HG02840 (cell line): Measurements from ENCODE around the gene CLEC18B.
A peak's percentile ranks its signal among the peaks of the same experiment; 100 is the strongest.
"Not testable (repeated sequence)": the region's sequence is repeated elsewhere in the genome, so short reads cannot be mapped to it uniquely, and the experiment has no call there.

ENCODE experiments used
- ATAC-seq: cut with Tn5 transposase; IDR thresholded peaks from one replicate; pipeline ENCODE4 v1.9.1; 2021; ENCODE audit warnings: mild to moderate bottlenecking, moderate library complexity, moderate number of reproducible peaks; ENCODE audit not compliant: unreplicated experiment, low FRiP score

The CLEC18B gene

DNA sequence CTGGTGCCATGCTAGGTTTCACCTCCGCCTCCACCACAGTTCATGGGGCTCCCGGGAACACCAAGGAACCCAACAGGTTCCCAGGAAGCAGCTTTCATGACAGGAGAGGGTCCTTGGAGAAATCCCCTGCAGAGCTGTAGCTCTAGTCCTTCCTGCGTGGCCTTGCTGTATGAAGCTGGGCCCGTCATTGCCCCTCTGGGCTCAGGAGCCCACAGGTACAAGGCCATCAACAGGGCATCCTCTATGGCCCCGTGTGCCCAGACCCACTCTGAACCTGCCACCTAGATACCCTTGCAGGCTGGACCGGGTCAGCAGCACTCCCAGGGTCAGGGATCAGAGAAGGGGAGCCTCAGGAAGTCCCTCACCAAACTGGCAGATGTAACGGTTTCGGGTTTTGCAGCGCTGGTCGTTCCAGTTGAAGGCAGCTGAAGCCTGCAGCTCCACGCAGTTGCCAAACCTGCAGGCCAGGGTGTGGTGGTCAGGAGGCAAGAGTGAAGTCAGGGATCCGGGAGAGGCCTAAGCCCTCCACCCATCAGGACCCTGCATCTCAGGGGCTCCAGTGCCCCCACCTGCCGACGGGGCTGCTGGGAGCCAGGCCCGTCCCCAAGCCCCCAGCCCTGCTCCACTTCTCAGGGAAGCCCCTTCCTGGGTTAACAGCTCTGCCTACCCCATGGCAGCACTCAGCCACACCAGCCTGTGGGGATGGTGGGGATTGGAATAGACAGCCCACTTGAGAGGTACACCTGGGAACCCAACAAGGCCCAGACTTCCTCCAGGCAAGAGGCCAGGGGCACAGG is 11.9 kb downstream of the CLEC18B start:
- ATAC-seq: not testable (repeated sequence)

DNA sequence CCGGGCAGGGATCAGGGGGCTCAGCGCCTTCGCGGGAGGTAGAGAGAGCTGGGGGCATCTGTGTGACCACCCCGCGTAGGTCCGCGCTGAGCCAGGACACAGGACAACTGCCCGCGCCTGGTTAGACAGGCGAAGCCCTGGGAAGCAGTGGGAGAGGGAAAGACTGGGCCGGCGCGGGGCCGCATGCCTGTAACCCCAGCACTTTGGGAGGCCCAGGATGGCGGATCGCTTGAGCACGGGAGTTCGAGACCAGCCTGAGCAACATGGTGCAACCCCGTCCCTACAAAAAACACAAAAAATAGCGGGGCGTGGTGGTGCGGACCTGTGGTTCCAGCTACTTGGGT is 13.9 kb downstream of the CLEC18B start:
- ATAC-seq: not testable (repeated sequence)

DNA sequence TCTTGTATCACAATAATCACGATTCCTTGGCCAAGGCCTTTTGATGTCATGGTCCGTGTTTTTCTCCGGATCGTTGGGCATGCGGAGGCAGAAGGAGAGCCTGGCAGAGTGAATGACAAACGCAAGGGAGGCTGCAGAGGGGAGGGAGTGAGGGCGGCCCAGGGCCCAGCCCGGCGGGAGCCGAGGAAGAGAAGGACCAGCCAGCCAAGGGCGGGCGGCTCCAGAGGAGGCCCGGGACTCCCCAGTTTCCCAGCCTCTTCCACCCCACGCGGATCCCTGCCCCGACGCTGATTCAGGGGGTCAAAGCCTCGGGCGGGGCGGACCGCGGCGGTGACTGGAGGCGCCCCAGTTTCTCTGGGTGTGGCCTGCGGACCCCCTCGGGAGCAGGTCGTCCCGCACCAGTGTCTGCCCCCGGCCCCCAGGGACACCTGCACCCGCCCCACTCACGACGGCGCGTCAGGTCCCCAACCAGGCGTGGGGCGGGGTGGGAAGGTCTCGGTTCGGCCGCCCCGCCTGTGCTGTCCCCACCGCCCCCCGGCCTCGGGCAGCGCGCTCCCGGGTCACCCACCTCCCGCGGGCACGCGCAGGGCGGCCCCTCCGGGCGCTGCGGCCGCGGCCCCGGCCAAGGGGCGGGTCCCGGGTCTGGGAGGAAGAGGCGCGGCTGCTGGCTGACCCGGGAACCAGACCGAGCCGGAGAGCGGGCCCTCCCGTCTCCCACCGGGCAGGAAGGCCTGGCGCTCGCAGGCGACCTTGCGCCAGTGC is 14.5 kb downstream of the CLEC18B start:
- ATAC-seq: not testable (repeated sequence)

DNA sequence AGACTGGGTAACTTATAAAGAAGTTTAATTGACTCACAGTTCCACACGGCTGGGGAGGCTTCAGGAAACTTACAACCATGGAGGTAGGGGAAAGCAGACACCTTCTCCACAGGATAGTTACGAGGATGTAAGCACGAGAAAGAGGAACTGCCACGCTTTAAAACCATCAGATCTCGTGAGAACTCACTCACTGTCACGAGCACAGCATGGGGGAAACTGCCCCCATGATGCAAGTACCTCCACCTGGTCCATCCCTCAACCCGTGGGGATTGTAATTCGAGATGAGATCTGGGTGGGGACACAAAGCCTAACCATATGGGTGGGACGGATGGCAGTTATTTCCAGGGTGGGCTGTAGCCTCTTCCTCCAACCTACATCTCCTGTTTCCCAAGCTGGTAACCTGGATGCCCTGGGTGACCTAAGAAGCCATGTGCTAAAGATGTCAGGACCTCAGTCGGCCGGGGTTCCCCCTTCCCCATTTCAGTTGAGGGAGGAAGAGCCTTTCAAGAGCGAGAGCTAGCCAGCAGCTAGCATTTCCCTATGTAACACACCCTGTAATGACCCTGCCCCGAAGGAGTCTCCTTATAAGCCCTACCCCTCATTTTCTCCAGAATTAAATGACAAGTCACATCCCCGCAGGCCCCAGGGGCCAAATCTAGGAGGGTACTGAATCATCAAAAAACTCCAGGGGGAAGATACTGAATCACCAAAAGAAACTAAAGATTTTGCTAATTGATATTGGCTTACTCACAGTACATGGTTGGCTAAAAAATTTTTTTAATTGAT is 16.9 kb downstream of the CLEC18B start:
- ATAC-seq: not testable (repeated sequence)

DNA sequence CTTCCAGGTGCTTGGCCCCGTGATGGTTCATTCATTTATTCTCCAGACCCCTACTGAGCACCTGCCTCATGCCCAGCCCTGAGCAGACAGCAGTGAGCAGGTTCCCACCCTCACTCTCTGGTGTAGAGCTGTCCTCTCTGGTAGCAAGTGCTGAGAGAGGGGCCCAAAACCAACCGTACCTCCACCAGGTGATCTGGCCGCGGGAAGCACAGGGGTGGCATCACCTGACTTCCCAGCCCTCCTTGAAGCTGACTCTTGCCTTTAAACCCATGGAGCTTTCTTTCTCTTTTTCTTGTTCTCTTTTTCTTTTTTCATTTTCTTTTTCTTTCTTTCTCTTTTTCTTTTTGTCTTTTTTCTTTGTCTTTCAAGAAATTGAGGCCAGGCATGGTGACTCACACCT is 21.0 kb downstream of the CLEC18B start:
- ATAC-seq: not testable (repeated sequence)

DNA sequence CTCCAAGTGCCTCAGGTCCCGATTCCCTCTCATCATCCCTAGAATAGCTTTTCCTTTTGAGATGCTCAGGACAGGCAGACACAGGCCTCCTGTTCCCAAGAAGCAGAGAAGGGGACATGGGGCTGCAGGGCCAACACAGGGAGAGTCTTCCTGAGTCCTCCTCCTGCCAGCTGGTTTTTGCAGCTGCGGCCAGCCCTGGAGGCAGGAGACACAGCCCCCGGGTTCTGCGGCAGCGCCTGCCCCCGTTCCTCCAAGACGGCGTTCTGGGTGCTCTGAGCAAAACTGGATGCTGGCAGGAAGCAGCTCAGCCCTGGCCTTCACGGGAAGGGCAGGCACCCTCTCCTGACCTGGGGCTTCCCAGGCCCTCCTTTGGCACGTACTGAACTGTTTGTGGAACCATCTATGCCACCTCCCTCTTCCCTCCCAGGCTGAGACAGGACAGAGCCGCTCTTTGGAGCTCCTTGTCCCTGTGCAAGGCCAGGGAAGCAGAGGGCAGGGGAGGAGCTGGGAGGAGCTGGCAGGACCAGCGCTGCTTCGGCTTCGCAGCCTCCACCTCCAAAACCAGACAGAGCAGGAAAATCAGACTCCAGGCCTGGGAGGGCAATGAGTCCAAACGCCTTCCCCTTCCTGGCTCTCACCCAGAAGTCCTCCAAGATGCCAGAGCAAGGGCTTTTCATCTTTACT is 22.9 kb downstream of the CLEC18B start:
- ATAC-seq: not testable (repeated sequence)

DNA sequence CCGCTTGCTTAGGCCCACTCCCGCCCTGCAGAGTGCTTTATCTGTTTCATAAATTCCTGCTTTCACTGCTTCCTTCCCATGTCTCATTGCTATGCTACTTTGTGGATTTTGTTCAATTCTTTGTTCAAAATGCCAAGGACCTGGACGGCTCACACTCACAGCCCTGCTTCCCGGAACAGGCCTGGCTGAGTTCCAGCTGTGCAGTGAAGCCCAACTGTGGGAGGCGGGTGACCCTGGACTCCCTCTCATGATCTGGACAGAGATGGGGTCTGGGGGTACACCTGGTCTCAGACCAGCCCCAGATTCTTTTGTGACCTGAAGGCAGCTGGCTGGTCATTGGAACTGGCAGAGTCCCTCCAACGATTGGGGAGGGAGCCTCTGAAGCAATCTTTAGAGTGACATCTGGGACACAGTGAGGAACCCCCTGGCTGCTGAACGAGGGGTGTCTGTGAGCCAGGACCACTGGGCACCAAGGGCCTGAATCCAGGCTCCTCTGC is 24.7 kb downstream of the CLEC18B start:
- not testable (repeated sequence) for ATAC-seq

DNA sequence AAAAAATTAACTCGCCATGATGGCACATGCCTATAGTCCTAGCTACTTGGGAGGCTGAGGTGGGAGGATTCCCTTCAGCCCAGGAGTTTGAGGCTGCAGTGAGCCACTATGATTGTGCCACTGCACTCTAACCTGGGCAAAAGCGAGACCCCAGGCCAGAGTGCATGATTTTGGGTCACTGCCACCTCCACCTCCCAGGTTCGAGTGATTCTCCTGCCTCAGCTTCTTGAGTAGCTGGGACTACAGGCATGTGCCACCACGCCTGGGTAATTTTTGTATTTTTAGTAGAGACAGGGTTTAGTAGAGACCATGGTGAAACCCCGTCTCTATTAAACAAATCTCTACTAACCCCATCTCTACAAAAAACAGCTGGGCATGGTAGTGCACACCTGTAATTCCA is 26.7 kb downstream of the CLEC18B start:
- not testable (repeated sequence) for ATAC-seq

DNA sequence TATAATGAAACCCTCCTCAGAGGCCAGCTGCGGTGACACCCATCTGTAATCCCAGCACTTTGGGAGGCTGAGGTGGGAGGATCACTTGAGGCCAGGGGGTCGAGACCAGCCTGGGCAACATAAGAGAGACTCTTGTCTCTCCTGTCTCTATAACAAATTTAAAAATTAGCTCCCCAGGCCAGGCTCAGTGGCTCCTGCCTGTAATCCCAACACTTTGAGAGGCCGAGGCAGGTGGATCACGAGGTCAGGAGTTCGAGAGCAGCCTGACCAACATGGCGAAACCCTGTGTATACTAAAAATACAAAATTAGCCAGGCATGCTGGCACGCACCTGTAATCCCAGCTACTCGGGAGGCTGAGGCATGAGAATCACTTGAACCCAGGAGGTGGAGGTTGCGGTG is 27.1 kb downstream of the CLEC18B start:
- not testable (repeated sequence) for ATAC-seq

DNA sequence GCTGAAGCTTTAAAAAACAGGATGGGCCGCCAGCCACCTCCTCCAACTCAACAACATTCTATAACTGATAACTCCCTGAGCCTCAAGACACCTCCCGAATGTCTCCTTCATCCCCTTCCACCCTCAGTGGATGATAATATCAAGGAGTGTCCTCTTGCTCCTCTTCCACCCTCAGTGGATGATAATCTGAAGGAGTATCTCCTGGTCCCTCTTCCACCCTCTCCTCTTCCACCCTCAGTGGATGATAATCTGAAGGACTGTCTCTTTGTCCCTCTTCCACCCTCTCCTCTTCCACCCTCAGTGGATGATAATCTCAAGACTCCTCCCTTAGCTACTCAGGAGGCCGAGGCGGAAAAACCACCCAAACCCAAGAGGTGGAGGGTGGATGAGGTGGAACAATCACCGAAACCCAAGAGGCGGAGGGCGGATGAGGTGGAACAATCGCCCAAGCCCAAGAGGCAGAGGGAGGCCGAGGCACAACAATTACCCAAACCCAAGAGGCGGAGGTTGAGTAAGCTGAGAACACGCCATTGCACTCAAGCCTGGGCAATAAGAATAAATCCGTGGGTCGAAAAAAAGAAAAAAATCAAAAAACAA is 29.7 kb downstream of the CLEC18B start:
- ATAC-seq: not testable (repeated sequence)

DNA sequence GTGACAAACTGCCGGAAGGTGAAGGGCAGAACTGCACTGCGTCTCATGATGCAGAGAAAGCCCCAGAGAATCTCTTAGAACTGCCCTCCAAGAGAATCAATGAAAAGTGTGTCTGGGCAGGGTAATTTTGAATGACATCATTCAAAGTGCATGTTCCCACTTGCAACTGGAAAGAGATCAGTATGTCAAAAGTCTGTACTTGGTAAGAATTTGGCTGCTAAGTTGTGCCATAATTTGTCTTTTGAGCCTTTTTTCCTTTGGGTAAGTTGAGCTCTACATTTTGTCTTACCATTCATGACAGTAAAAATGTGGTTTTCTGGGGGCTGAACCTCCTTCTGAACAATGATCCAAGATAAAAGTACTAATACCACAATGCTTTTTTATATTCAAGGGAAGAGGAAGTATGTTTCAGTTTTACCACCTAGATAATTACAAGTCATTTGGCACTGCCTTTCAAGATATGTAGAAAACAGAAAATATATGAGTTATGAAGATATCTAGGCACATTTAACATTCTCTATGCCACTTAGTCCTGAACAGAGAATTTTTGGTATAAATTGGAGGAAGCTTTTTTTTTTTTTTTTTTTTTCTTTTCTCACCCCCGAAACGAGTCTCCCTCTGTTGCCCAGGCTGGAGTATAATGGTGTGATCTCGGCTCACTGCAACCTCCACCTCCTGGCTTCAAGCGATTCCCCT is 38.8 kb downstream of the CLEC18B start:
- not testable (repeated sequence) for ATAC-seq

DNA sequence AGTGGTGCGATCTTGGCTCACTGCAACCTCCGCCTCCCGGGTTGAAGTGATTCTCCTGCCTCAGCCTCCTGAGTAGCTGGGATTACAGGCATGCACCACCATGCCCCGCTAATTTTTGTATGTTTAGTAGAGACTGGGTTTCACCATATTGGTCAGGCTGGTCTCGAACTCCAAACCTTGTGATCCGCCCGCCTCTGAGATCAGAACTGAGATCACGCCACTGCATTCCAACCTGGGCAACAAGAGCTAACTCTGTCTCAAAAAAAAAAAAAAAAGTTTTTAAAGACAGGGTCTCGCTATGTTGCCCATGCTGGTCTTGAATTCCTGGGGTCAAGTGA is 47.5 kb downstream of the CLEC18B start:
- not testable (repeated sequence) for ATAC-seq

DNA sequence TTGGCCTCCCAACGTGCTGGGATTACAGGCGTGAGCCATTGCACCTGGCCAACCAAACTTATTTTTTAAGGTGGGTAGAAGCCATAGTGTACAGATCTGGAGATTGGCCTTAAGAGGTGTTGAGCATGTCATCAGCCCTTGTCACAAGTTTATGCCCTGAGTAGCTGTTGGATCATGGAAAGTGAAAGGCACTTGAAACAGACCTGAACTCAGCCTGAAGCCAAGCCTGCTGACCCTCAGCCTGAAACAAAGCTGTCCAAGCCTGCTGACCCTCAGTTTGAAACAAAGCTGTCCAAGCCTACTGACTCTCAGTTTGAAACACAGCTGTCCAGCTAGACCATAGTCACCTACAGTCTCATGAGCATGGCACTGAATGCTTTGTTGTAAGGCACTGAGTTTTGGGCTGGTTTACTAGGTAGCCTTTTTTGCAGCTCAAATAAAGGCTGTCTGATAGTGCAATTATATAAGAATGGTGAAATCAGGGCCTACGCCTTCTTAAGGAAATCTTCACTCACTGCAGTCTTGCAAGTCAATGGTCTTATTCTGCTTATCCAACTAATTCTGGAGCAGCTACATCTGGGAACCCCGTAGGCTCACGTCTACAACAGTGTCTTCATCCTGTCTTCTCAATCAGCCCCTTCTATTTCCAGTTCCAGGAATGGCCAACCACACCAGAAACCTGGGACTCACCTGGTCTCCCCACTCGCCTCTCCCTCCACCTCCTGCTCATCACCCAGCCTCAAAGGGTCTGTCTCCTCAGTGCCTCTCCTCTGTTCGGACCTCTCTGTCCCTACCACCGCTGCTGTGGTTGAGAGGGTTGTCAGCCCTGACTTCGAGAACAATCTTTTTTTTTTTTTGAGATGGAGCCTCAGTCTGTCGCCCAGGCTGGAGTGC is 48.1 kb downstream of the CLEC18B start:
- no peak for ATAC-seq

DNA sequence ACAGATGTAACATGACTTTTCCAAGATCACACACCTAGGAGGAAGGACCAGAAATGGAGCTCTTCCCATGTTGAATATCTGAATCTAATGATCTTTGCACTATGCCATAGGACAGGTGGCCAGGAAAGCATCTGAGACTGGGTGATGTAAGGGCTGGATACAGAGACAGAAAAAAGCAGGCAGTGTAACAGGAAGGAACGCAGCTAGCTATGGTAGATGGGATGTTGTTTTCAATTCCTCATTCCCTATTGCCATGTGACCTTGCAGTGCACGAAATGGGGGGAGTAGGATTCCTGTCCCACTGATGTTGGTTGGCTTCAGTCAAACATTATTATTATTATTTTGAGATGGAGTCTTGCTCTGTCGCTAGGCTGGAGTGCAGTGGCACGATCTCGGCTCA is 48.9 kb downstream of the CLEC18B start:
- ATAC-seq: no peak

DNA sequence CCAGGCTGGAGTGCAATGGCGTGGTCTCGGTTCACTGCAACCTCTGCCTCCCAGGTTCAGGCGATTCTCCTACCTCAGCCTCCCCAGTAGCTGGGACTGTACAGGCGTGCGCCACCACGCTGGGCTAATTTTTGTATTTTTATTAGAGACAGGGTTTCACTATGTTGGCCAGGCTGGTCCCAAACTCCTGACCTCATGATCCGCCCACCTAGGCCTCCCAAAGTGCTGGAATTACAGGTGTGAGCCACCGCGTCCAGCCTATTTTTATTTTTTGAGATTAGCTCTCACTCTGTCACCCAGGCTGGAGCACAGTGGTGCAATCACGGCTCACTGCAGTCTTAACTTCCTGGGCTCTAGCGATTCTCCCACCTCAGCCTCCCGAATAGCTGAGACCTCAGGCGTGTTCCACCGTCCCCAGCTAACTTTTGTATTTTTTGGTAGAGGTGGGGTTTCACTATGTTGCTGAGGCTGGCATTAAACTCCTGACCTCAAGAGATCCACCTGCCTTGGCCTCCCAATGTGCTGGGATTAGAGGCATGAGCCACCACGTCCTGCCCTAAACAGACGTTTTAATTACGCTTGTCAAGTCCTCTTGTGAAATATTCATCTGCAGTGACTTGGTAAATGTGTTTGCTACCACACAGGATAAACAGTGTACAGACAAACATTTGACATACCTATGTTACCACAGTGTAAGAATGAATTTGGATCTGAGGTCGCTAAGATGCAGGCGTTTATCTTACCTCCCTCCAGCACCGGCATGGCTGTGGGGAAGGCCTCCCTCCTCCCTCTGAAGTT is 50.7 kb downstream of the CLEC18B start:
- not testable (repeated sequence) for ATAC-seq

DNA sequence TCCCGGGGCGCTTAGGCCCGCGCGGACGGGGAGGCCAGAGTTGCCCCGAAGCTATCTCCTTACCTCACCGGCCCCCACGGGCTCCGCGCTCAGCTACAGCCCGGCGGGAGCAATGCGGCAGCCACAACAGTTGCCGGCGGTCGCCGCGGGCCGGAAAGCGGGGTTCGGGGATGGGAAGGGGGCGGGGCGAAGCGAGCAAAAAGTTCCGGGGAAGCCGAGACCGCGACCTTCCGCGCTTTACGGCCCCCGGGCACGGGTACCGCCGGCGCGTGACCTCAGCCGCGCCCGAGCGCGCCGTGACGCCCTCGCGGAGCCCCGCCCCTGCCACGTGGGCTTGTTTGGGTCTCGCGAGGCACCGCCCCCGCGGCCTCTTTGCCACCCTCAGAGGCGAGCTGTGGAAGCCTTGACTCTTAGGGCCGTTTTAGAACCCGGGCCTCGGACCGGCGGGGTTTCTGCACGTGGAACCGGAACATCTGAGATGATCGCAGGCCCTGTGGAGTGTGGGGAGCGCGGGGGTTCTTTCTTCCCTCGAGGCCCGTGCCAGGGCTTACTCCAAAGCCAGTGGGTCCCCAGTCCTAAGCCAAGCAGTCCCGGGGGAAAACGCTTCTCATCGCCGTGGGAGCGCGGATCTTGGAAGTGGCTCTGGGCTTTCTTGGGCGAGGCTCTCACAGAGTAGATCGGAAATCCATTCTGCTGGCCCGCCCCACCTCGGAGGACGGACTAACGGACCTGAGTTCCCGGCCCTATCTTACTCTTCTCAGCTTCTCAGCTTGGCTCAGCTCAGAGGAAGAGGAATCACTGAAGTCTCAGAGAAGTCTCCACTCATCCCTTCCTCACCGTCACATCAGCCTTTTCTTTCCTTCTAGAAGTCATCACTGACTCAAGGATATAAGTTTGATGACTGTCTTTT is 53.0 kb downstream of the CLEC18B start:
- peak; percentile 93 for ATAC-seq
